Measurements from ENCODE around the gene ZNF777.

- TF ChIP-seq CTCF (IDR thresholded peaks at IDR 0.05): no peak
- TF ChIP-seq POLR2A (IDR thresholded peaks at IDR 0.05): no peak
These were observed 2.6 kb downstream of the ZNF777 start for GRCh38 chr7:149458235-149458634.

All from heart left ventricle (tissue), 13 donors.